CD4-positive, alpha-beta T cell treated with Interleukin-10 for 1 hour (primary cell): ENCODE results near the gene KMT2B.
A peak's percentile ranks its signal among the peaks of the same experiment; 100 is the strongest.

Source experiments
- DNase-seq: peaks from one replicate; pipeline ENCODE4 v3.0.0-alpha.2; 2020

The KMT2B gene

DNA sequence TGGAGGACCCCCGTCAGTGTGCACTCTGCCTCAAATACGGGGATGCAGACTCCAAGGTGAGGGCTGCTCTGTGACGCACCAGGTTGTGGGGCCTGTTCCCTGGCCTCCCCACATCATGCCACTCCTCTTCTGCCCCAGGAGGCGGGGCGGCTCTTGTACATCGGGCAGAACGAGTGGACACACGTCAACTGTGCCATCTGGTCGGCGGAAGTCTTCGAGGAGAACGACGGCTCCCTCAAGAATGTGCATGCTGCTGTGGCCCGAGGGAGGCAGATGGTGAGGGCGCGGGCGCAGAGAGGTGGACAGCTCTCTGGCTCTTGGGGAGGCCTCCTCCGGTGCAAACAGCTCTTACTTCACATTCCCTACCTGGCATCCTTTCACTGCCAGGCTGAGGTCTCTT is 11.2 kb downstream of the KMT2B start:
- DNase-seq = no peak

DNA sequence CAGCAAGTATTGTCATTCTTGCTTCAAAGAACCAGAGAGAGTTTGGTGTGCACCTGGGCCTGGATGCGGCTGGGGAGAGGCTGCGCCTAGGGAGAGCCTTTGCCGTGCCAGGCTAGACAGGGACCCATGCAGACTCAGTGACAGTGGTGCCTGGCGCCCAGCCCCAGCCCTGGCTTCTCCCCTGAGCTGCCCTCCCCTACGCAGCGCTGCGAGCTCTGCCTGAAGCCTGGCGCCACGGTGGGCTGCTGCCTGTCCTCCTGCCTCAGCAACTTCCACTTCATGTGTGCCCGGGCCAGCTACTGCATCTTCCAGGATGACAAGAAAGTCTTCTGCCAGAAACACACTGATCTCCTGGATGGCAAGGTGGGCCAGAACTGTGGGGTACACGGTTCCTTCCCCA is 12.0 kb downstream of the KMT2B start:
- DNase-seq = no peak

DNA sequence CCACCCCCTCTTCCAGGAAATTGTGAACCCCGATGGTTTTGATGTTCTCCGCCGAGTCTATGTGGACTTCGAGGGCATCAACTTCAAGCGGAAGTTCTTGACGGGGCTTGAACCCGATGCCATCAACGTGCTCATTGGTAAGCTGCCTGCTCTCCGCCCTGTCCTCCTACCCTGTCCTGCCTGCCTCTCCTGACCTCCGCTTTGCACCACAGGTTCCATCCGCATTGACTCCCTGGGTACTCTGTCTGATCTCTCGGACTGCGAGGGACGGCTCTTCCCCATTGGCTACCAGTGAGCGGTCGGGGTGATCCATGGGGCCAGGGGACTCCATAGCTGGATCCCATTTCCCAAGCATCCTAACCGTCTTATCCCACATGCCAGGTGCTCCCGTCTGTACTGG is 12.5 kb downstream of the KMT2B start:
- no peak for DNase-seq

DNA sequence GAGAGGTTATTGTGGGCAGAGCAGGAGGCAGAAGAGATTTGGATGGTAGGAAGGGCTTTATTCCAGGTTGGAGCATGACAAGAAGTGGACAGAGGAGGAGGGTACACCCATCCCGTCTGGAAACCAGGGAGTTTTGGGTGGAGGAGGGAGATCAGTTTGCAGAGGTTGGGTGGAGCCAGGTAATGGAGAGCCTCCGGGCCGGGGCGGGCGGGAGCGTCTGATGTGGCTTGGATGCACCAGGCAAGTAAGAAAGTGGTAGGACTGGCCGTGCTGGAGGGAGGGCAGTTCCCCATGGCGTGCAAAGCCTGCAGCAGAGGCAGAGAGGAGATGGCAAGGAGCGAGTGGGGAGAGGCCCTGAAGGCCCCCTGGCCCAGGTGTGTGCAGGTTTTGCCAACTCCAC is 13.6 kb downstream of the KMT2B start:
- DNase-seq = no peak

DNA sequence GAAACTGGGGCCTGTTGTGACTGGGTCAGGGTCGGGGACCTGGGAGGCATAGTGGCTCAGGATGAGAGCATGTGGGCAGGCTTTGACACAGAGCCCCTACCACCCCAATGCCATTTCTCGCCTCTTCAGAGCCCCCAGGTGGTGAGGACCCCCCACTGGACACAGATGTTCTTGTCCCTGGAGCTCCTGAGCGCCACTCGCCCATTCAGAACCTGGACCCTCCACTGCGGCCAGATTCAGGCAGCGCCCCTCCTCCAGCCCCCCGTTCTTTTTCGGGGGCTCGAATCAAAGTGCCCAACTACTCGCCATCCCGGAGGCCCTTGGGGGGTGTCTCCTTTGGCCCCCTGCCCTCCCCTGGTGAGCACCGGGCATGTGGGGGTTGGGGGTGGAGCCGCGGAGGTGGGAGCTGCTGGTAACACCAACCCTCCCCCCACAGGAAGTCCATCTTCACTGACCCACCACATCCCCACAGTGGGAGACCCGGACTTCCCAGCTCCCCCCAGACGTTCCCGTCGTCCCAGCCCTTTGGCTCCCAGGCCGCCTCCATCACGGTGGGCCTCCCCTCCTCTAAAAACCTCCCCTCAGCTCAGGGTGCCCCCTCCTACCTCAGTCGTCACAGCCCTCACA is 14.1 kb downstream of the KMT2B start:
- no peak for DNase-seq

DNA sequence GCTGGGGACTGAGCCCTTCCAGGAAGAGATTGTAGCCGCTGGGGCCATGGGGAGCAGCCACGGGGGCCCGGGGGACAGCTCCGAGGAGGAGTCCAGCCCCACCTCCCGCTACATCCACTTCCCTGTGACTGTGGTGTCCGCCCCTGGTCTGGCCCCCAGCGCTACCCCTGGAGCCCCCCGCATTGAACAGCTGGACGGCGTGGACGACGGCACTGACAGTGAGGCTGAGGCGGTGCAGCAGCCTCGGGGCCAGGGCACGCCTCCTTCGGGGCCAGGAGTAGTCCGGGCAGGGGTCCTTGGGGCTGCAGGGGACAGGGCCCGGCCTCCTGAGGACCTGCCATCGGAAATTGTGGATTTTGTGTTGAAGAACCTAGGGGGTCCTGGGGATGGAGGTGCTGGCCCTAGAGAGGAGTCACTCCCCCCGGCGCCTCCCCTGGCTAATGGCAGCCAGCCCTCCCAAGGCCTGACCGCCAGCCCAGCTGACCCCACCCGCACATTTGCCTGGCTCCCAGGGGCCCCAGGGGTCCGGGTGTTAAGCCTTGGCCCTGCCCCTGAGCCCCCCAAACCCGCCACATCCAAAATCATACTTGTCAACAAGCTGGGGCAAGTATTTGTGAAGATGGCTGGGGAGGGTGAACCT is 14.9 kb downstream of the KMT2B start:
- DNase-seq = no peak

DNA sequence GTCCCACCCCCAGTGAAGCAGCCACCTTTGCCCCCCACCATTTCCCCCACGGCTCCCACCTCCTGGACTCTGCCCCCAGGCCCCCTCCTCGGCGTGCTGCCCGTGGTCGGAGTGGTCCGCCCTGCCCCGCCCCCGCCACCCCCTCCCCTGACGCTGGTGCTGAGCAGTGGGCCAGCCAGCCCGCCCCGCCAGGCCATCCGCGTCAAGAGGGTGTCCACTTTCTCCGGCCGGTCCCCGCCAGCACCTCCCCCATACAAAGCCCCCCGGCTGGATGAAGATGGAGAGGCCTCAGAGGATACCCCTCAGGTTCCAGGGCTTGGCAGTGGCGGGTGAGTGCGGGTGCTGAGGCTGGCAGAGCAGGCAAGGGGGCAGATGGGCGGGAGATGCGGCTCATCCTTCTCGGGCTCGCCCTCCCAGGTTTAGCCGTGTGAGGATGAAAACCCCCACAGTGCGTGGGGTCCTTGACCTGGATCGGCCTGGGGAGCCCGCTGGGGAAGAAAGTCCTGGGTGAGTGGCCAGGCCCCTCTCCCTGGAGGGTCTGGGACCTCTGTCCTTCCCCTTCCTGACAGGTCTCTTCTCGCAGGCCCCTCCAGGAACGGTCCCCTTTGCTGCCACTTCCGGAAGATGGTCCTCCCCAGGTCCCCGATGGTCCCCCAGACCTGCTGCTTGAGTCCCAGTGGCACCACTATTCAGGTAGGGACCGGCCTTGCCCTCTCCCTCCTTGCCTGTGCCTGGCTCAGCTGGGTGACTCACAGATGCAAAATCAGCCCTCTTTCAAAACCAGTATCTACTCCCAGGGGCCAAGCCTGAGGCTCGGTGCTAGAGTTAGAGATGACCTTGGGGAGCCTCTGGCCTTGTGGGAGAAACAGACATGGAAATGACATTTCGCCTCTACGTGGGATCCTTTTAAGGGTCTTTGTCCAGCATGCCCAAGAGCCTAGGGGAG is 15.7 kb downstream of the KMT2B start:
- no peak for DNase-seq

DNA sequence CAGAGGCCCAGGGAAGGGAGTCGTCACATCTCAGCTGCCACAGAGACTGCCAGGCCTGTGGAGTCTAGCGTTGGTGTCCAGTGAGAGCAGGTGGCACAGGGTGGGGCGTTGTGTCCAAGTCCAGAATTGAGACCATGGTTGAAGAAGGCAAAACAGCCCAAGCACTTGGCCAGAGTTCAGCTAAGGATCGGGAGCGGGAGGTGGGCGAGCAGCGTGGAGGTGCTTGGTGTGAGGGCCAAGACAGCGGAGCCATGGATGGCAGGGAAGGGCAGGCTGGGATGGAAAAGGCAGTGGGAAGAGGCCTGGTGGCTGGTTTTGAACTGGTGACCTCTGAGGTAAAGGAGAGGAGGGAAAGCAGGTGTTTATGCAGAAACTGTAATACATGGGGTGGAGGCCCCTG is 16.5 kb downstream of the KMT2B start:
- DNase-seq = no peak

DNA sequence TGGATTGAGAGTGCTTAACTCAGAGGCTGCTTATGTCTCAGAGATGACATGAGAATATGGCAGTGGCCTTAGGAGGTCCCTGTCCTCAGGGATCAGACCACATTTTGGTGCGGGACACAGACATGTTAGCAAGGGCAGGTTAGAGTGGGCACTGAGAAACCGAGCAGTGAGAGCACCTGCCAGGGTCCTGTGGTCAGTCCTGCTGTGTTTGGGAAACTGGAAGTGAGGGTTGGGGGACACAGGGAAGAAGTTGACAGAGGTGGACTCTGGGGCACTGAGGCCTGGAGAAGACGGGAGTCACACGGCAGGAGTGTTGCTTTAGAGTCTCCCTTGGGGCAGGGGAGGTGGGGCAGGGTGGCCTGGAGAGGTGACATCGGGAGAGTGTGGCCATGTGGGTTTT is 17.1 kb downstream of the KMT2B start:
- DNase-seq = no peak

DNA sequence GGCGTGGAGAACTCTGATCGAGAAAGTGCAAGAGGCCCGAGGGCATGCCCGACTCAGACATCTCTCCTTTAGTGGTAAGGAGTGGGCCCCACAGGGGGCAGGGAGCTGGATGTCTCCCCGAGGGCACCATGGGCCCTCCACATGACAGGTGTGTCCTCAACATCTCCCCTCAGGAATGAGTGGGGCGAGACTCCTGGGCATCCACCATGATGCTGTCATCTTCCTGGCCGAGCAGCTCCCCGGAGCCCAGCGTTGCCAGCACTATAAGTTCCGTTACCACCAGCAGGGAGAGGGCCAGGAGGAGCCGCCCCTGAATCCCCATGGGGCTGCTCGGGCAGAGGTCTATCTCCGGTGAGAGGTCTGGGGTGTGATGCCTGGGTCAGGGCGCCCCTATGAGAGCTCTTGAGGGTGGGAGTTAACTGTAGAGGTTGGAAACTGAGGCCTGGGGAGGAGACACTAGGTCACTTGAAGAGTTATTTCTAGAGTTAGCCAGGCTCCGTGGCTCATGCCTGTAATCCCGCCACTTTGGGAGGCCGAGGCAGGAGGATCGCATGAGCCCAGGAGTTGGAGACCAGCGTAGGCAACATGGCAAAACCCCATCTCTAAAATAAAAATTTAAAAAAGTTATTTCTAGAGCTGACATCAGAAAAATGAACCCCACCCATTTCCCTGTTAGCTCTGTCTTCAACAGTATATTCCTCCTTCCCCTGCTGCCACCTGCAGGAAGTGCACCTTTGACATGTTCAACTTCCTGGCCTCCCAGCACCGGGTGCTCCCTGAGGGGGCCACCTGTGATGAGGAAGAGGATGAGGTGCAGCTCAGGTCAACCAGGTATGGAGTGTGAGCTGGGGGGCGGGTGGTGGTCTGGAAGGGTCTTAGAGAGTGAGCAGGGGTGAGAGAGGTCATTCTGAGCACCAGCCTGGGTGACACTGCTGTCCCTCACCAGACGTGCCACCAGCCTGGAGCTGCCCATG is 19.4 kb downstream of the KMT2B start:
- DNase-seq = peak; percentile 36

DNA sequence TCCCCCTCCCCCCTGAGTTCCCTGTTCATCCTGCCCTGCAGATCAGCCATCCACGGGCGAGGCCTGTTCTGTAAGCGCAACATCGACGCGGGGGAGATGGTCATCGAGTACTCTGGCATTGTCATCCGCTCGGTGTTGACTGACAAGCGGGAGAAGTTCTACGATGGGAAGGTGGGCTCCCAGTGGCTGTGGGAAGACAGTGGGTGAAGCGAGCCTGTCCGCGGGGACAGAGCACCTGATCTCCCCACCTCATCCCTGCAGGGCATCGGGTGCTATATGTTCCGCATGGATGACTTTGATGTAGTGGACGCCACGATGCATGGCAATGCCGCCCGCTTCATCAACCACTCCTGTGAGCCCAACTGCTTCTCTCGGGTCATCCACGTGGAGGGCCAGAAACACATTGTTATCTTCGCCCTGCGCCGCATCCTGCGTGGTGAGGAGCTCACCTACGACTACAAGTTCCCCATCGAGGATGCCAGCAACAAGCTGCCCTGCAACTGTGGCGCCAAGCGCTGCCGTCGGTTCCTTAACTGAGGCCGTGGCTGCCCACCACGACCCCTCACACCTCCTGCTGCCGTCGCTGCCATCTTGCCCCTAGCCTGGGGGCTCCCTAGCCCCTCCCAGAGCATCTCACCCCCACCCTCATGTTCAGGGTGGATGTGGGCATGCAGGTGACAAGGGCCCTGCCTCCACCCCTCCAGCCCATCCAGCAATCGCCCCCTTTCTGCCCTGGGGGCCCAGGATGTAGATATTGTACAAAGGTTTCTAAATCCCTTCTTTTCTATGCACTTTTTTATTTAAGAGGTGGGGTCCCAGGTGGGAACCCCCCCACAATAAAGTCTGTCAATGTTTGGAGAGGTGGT is 20.5 kb downstream of the KMT2B start:
- DNase-seq = no peak

DNA sequence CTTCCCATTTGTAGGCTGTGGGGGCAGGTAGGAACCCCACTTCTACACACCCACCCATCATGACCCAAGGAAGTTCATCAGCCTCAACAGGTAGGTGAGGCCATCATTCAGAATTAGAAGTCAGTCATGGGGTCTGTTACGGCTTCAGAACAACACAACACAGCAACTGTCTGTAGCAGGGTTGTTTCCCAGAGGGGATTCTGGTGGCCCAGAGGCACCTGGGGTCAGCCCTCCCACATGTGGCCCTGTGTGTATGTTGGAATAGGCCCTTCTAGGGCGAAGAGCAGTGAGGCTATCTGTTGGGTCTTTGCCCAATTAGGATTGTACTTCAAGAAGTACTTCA is 21.1 kb downstream of the KMT2B start:
- DNase-seq = no peak

DNA sequence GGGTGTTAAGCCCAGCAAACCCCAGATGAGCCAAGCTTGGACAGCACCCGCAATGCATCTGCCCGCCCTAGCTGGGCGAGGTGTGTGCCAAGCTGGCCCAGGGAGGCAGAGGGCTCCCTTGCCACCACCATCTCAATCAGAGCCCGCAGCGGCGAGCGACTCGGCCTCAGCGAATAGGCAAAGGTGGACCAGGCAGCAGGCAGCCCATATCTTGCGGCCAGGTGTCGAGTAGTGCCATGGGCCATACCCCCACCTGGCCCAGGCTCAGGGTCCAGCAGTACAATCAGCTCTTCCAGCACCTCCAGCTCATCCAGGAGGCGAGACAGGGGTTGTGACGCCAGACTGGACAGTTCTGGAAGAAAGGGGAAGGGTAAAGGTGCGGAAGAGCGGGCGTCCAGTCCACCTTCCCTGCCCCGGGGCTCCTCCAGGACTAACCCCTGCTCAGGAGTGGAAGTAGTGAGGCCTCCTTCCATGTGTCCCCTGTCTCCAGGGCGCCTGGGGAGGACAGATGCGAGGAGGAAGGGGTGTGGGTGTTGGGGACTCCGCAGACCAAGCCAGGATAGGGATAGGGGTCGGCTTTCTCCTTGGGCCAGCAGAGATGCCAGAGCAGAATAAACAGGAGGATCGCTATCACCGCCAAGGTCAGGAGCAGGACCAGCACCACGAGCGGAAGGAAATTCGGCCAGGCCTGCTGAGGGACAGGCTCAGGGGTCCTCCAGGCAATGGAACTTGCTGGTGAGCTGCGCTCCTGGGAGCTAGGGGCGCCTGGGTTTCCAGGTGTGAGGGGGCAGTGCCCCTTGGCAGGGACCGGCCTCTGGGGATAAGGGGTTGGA is 21.7 kb downstream of the KMT2B start:
- DNase-seq = no peak

DNA sequence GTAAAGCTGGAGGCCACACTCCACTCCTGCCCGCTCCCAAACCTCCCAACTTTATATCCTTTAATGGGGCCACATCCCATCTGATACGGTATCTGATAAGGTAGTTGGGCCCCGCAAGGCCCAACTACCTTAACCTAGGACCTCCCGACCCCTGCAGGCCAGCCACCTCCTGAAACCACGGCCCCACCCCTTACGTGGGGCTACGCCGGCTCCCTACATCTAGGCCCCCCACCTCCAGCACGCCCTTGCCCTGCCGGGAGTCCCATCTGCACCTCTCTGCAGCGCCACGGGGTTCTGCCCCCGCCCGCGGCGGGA is 22.3 kb downstream of the KMT2B start:
- no peak for DNase-seq

DNA sequence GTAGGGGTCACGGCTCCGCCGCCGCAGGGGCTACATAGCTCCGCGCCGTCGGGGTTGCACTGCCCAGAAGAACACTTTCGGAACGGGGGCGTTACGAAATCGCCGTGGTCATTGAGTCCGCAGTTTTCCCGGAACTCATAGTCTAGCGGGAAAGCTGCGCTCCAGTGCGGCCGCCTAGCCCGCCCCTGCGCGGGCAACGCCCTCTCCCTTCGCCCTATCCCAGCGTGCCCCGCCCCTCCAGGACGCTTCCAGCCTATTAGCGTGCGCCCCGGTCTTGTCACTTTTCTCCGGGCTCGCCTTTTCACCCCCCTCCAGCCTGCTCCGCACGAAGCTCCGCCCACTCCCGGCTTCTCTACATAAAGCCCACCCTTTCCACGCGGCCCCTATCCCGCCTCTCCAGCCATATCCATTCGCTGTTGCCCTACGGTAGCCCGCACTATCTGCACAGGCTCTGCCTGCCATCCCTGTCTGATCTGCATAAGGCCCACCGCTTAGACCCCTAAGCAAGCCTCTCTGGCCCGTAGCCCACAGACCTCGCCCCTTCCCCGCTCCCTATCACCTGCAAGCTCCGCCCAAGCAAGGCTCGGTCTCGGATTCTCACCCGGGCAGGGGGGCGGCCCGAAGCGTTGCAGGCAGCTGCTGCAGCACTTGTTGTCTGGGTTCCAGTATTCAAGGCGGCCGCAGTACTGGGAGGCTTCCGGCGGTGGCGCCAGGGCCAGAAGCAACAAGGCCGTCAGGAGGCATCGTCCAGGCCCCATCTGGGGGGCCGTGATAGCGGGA is 22.8 kb downstream of the KMT2B start:
- peak; percentile 95 for DNase-seq

DNA sequence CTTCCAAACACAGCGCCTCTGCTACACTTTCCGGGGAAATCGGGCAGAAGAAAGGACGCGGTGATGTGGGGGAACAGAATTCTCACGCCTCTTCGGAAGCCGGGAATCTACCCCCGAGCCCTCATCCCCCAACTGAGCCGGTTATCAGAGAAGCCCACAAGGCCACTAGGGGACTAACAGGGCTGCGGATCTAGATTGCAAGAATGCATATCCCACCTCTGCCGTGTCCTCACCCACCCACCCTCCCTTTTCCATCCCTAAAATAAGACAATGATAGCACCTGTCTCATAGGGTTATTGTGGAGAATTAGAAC is 23.4 kb downstream of the KMT2B start:
- DNase-seq = no peak

DNA sequence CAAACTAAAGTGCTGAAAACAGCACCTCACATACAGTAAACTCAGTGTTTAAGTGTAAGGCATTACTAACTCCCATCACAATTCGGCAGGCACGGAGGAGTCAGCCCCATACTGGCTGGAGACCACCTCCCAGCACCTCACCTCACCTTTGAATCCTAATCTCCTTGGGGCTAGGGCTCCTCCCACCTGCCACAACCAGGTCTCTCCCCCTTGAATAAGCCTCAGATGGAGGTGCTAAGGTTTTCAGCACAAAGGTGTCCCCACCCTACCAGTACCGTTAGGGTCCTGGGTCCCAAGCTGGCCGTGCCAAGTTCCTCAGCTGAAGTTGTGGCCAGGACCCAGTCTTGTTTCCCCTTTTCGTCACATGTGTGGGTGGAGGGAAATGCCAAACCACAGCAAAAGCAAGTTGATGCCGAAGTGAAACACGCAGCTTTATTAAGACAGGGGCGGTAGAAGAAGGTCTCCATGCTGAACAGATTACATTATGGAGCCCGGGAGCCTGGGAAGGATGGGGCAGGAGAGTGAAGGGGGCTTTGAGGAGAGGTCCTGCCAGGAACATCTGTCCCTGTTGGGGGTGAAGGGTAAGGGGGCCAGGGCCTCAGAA is 24.4 kb downstream of the KMT2B start, which contains the start of gene IGFLR1:
IGFLR1 (minus strand) TSS at position 332 of the 604 bp plus-strand sequence. CDS start 1,272 bp downstream, outside the sequence.
- DNase-seq = peak; percentile 78

DNA sequence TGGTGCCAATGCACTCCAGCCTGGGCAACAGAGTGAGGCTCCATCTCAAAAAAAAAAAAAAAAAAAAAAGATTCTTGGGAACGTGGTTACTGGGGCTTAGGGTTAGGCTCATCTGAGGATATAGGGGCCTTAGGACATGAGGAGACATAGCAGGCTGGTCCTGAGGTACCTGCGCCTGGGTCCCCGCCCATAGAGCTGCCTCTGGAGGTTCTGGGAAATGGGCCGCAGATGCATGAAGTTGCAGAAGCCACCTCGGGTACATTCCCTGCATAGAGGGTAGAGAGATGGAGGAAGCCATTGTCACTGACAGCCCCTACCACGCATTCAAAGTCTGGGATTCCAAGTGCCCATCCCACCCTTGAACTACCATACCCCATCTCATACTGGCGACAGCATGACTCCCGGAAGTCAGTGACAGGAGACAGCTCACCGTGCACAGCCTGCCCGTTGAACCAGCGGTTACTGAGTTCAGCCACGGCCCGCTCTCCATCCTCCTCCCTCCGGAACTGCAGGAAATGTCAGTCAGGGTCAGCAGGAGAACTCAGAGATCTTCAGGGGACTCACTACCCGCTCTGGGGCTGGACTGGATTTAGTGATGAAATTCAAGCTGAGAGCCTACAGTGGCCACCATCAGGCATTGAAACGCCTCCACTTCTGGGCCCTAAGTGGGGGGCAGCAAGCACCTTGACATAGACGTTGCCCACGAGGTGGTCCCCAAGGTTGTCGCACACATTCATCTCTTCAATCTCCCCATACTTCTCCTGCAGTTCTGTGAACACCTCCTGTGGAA is 26.0 kb downstream of the KMT2B start:
- no peak for DNase-seq
